Left renal pelvis (tissue), 4 donors: ENCODE measurements around the gene SYTL3. TPM values are rescaled to one million over a fixed set of nuclear protein-coding genes. Genes with fewer than 3 reads are reported as not detected.
A peak's percentile ranks its signal among the peaks of the same experiment; 100 is the strongest.
"Not testable (repeated sequence)": the region's sequence is repeated elsewhere in the genome, so short reads cannot be mapped to it uniquely, and the experiment has no call there.

Experiments
- DNase-seq, 4 donors: peaks; one replicate each; pipeline ENCODE4 v3.0.0-alpha.2; 2013; ENCODE audit warnings: low read depth in 4 of 4, low spot score in 3 of 4
- polyA plus RNA-seq, 4 donors: library from polyadenylated mRNA; unstranded; fragments of 120-200 nt; gene quantifications; one replicate each; pipeline ENCODE4 v1.2.1, GENCODE V29; 2013; ENCODE audit not compliant: insufficient read length in 4 of 4

SYTL3 gene
- polyA plus RNA-seq, 4 donors = 1.4 to 4.6 (median 3.5) TPM

DNA sequence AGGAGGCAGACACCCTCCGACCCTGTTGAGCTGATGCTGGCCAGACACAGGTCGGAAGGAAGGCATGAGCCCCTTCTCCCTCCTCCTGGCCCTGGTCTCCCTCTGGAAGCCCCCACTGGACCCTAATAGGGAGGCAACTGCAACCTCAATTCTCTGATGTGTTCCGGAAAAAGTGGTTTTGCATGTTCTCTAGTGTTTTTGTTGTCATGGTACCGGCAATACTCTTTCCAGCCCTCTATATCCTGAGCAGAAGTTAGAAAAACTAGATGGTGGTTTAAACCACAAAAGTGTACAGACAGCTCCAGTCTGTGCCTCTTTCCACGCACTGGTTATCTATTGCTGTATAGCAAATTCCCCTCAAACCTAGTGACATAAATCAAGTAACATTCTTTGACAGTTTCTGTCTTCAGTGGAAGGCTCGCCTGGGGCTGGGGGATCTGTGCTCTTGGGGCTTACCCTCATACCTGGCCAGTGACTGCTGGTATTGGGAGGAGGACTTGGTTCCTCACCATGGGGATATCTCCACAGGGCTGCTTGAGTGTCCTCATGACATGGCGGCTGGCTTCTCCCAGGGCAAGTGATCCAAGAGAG, 37.0 kb downstream of the SYTL3 start:
- no peak for DNase-seq

DNA sequence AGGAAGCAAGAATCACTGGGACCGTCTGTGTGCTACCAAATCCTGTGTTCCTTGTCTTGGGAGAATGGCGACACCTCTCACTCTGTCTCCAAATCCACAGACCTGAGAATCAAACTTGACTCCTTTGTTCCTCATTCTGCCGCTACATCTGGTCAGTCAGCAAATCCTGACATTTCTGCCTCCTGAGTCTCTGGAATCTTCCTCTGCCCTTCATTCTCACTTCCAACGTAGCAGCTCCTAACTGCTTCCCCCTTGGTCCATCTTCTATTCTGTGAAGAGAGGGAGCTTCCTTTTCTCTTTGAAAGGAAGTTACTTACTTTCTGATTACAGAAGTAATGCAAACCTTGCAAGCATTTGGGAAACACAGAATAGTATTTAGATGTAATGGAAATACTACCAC, 37.7 kb downstream of the SYTL3 start:
- no peak for DNase-seq

DNA sequence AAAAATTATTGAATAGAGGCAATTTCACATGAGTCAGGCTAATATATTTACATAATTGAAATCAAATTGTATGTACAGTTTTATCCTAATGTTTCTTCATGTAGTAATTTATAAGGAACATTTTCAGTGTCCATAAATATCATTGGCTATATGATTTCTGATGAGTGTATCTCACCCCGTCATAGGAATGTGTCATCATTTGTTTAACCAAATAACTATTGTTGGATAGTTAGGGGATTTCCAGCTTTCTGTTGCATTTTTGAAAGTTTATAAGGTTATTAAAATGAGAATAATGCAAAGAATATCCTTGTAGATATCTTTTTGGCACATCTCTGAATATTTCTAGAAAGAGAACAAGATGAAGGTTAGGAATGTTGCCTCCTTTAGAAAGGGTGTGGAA, 39.0 kb downstream of the SYTL3 start:
- DNase-seq = no peak

DNA sequence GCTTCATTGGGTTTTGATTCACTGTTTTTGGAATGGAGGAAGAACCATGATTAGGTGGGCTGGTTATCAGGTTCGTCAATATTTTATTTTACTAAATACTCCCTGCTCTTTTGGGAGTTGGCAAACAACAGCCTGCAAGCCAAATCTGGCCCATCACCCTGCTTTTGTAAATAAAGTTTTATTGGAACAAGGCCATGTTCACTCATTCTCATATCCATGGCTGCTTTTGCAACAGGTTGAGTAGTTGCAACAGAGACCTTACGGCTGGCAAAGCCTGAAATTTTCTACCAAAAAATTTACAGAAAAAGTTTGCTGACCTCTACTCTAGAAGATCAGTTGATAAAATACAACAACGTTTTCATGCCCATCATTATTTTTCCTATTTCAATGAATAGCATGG, 45.1 kb downstream of the SYTL3 start:
- no peak for DNase-seq

DNA sequence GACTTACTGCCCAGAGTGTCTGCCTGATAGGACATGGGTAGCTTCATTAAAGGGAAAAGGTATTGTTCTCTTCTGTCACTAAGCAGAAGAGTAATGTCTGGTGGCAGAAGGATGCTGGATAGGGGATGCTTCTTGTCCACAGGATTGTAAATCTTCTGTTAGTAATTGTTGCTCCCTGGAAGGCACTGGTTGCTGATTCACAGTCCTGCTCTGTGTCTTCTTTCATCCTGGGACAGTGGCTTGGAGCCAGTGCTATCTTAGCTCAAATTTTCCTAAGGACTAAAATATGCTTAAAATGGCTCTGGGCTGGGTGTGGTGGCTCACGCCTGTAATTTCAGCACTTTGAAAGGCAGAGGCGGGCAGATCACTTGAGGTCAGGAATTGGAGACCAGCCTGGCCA, 48.0 kb downstream of the SYTL3 start:
- no peak for DNase-seq

DNA sequence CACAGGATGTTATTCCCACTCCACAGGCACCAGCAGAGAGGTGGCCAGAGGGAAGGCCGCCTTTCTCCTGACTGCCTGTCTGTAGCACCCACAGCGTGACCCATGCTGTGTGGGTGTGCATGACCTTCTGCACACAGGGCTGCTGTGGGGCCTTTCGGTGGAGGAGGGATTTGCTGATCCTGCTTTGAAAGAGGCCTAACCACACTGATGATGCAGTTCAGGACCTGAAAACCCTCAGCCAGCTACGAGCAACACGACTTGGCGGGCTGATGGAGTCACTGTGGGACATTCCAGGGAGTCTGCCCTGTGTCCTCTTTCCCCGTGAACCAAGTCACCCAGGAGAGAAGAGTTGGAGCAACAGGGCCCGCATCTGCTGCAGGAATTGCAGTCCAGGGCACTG, 49.1 kb downstream of the SYTL3 start:
- no peak for DNase-seq

DNA sequence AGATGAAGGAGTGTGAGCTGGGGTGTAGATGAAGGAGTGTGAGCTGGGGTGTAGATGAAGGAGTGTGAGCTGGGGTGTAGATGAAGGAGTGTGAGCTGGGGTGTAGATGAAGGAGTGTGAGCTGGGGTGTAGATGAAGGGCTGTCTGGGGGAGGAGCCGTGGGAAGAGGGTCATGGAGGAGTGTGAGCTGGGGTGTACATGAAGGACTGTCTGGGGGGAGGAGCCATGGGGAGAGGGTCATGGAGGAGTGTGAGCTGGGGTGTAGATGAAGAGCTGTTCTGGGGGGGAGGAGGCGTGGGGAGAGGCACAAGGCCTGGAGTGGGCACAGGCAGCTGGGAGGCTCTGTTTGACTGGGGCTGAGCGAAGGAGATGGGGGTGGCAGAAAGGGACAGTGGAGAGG, 51.4 kb downstream of the SYTL3 start:
- DNase-seq = not testable (repeated sequence)

DNA sequence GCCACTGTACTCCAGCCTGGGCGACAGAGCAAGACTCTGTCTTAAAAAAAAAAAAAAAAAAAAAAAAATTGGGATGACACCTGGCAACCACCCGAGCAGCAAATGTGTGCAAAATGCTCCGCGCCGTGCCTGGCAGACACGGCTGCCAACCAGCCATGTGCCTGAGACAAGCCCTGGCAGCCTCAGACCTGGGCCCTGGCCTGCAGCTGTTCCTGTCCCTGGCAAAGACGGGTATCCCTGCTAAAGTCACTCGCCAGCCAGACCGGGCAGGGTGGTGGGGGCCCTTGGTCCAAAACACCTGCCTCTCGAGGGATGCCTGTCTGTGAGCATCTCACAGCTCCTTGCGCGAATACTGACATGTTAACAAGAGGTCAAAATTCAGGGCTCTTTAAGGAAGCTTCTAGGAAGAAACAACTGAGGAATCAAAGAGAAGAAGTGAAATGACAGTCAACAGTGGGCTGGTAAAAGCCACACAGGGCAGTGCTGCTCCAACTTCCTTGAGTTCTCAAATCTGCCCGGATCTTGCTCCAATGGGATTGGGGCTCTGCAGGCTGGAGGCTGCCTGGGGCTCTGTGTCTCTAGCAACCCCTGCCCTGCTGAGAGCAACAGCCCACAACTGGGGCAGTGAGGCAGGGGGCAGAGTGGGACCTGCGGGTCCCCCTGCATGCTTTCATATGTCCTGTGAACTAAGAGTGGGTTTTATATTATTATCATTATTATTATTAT, 53.4 kb downstream of the SYTL3 start:
- DNase-seq = no peak

DNA sequence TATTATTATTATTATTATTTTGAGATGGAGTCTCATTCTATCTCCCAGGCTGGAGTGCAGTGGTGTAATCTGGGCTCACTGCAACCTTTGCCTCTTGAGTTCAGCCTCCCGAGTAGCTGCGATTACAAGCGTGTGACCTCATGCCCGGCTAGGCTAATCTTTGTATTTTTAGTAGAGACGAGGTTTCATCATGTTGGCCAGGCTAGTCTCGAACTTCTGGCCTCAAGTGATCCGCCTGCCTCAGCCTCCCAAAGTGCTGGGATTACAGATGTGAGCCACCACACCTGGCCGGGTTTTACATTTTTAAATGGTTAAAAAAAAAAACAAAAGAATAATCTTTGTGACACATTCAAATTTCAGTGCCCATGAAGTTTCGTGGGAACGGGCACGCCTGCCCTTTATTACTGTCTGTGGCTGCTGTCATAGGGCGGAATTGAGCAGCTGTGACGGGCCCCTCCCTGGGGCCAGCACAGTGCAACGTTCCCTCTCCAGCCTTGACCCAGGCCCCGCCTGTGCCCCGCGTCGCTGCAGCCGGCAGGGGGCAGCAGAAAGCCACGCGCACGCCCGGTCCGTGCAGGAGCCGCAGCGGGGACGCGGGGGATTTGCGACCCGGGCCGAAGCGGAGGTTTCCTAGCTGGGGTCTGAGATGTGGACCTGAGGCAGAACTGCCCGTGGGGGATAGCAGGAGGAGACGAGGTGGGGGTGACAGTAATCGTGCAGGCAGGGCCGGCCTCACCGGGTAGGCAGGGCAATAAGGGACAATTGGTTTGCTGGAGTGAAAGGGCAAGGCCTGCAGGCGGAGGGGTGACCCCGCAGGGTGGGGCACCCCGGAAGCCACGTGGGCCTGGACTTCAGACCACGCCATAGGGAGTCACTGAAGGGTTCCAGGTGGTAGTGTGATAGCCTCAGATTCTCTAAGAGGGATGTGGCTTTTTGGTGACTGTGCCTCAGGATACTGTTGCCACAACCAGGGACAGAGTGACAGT, 54.3 kb downstream of the SYTL3 start:
- DNase-seq = peak in 1 of 4 donors; percentile 48

DNA sequence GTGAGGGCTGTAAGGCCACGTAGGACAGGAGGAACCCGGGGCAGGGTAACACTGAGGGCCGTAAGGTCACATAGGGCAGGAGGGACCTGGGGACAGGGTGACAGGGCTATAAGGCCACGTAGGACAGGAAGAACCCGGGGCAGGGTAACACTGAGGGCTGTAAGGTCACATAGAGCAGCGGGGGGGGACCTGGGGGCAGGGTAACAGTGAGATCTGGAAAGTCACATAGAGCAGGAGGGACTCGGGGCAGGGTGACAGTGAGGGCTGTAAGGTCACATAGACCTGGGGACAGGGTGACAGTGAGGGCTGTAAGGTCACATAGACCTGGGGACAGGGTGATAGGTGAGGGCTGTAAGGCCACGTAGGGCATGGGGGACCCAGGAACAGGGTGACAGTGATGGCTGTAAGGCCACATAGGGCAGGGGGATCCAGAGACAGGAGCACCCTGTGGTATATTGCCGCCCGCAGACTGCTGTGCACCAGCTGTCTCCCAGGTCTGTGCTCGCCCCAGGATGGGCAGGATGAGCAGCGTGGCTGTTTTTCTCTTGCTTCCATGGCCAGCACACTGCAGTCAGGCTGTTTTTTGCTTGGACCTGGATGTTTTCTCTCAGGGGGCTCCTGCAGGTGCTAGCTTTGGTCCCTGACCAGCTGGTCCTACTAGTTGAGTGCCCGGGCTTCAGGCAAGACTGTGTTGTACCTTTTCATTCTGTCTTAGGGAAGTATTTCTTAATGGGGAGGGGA, 55.7 kb downstream of the SYTL3 start:
- no peak for DNase-seq

DNA sequence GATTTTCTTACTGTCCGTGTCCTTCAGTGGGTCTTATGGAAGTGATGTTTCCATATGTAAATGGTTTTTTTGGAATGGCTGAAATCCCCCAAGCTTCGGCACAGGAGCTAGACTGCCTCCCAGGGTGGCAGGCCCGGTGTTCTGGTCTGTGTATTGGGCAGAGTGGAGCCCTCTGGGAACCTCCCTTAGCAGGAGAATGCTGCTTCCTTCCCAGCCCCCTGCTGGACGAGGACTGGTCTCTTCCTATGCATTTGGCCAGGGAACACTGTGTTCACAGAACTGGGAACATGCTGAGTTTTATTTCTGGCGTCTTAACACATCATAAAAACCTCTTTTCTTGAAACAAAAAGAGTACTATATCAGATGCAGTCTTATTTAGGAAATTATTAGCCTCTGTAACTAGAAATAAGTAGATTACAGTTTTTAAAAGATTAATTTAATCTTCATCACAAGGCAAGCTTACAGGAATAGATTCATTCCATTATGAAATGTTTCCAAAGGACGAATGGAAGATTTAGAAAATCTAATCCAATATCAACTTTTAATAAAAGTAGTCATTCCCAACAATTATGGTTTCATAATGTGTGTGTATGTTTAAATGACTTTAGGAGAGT, 56.6 kb downstream of the SYTL3 start:
- DNase-seq = no peak

DNA sequence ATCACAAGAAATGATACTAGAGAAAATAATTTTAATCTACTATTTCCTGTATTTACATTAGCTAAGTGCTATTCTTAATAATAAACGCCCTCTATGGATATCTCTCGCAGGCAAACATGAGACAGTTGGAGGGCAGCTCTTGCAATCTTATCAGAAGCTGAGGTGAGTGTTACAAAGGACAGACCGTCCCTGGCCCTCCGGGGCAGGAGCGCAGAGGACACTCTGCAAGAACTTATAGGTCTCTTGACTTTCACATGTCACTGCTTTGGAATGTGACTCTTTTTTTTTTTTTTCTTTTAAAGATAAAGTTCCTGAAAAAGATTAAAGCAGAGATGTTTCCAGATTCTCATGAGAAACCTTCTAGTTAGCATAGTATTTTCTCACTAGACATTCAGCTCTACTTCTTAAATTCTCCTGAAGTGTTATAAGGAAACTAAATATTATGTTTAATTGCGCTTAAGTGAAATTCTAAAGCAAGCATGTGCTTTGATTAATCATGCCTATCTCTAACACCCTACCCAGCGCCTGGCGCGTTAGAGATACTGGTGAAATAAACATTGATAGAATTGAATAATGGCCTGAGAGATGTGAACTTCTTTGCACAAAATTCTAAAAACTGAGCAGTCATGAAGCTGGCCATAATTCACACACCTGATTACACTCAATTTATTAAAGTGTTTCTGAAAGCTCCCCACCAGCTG, 57.4 kb downstream of the SYTL3 start:
- no peak for DNase-seq

DNA sequence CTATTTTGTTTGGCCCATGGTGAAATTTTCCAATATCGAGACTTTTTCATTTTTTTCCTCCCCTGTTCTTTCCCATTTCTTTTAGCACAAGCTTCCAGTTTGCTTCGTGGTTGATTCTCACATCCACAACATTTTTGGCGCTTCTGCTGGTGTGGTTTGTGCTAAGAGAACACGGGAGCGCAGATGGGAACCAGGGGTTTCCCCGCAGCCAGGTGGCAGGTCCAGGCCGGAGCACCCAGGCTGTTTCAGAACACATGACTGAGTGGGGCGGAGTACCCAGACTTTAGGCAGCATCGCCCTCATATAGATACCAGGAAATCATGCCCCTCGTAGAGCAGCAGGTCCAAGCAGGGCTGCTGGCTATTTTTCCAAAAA, 58.0 kb downstream of the SYTL3 start:
- no peak for DNase-seq

DNA sequence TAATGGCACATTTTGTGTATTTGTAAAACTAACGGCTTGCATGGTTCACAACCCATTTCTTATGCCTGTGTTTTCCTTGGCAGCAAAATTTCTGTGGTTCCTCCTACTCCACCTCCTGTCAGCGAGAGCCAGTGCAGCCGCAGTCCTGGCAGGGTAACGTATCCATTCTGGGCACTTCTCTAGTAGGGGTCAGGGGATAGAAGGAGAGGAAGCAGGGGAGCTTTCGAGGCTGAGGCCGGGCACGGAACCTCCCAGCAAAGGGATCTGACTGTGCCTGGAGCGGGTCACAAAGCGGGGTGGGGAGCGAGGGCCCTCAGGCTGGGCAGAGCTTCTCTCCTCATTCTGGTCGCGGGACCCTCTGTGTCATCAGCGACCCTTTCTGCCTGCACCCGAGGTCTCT, 58.4 kb downstream of the SYTL3 start:
- DNase-seq = no peak

DNA sequence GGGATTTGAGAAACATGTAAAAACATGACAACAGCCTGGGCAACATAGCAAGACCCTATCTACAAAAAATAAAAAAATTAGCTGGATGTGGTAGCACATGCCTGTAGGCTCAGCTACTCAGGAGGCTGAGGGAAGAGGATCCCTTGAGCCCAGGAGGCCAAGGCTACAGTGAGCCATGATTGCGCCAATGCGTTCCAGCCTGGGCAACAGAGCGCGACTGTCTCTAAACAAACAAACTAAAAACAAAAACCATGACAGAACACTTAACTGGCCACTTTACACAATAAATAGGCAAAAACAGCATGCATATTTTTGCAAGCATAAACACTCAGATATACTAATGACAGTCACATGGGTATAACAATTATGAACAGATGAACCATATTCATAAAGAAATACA, 60.0 kb downstream of the SYTL3 start:
- no peak for DNase-seq

DNA sequence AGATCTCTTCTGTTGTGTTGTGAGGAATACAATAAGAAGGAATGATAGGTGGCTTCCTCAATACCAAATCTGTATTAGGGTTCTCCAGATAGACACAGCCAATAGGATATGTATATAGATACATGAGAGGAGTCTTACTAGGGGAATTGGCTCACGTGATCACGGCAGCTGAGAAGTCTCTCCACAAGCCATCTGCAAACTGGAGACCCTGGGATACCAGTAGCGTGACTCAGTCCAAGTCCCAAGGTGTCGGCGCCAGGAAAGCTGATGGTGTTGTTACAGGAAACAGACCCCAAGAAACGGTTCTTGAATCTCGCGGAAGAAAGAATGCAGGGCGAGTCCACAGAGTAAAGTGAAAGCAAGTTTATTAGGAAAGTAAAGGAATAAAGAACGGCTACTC, 61.4 kb downstream of the SYTL3 start:
- DNase-seq = no peak

DNA sequence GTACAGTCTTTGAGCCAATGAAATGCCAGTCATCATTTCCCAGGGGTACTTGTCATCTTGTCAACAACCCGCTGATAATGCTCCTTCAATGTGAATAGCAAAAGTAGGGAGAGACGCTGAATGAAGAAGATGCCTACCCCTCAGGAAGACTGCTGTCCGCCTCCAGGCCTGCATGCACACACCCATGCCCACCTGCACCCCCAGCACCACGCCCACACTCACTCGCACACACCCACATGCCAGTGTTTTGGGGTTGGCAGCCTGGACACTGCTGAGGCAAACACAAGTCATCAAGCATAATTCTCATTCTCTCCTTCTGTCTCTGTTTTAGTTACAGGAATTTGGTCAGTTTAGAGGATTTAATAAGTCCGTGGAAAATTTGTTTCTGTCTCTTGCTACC, 63.6 kb downstream of the SYTL3 start:
- no peak for DNase-seq

DNA sequence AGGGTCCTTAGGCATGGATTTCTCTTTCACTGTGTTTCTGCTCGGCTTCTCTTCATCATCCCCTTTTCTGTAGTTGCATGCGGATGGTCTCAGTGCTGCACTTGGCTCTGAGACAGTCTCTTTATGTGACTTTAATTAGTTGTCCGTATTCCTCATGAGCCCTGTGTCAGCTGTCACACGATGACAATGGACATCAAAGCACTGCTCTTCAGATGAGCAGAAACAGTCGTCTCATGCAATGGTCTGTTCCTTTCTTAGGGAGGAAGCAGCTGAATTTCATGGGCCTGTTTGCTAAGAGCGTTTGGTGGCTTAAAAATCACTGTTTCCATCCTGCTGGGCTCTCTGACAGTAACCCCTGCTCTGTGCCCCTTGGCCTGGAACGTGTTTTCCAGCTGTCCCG, 64.9 kb downstream of the SYTL3 start:
- no peak for DNase-seq

DNA sequence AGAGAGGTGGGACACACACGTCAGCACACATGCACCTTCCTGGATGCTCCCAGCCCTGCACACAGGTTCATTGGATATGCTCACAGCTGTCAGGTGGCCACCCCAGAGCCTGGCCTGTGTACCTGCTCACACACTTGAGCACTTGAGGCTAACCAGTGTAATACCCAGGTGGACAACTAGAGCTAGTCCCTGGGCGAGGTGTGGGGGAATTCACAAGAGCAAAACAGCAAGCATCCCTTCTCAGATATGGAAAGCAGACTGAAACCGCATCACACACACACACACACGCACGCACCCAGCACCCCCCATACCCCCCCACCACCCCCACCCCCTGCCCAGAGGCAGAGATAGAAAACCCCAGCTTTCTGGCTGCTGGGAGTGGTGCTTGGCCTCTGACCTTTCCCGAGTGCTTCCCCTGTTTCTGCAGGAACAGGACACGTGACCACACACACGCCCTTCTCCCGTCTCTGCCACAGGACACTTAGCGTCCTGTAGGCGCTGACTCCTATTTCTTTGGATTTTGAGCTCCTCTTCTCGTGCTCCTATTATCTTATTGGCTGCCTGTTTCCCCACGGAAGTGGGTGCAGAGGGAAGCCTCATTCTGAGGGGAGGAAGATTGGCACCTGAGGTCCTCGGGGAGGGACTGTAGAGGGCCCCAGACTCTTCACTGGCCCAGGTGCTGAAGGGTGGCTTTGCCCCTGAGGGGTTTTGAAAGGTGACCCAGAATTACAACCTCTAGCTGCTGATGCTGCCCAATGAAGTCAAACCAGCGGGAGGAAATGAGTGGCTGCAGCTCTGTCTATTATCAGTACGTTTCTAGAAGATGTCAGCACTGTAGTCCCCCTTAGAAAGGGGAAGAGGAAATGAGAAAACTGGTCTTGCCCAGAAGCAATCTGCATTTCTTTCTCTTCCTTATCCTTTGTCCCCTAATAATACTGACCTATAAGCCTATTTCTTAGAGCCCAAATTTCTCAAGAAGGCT, 65.8 kb downstream of the SYTL3 start:
- DNase-seq = no peak
